GM23338 (cell line): ENCODE measurements around the gene TBC1D5. TPM values are rescaled to one million over a fixed set of nuclear protein-coding genes. Genes with fewer than 3 reads are reported as not detected.

Experiments
- ATAC-seq: fragments of 200-7000 bp; cut with Tn5 transposase; 3 replicates; pipeline ENCODE4 v1.9.1; 2020
- DNase-seq: peaks from one replicate; pipeline ENCODE4 v3.0.0-alpha.2; 2015; ENCODE audit warnings: low spot score
- H2AFZ ChIP-seq: fragments of 200-600 bp; sonication (generic); 2 replicates; pipeline ENCODE4 v1.8.0; 2016; ENCODE audit warnings: antibody characterized with exemption, mild to moderate bottlenecking, moderate library complexity
- H3F3A ChIP-seq: fragments of 200-600 bp; sonication (generic); replicated peaks from 2 replicates; pipeline ENCODE4 v1.8.0; 2017; ENCODE audit warnings: antibody characterized with exemption, mixed run types, low read depth
- H3K27ac ChIP-seq: fragments of 200-600 bp; sonication (generic); 2 replicates; pipeline ENCODE4 v1.6.1; 2016; ENCODE audit warnings: low read depth
- H3K27me3 ChIP-seq: fragments of 200-600 bp; sonication (generic); 2 replicates; pipeline ENCODE4 v1.8.0; 2016; ENCODE audit warnings: mild to moderate bottlenecking, mixed run types, moderate library complexity; ENCODE audit not compliant: insufficient read depth
- H3K36me3 ChIP-seq: fragments of 200-600 bp; sonication (generic); 2 replicates; pipeline ENCODE4 v1.8.0; 2016; ENCODE audit warnings: mild to moderate bottlenecking; ENCODE audit not compliant: insufficient read depth
- H3K4me1 ChIP-seq: fragments of 200-600 bp; sonication (generic); 2 replicates; pipeline ENCODE4 v1.8.0; 2016; ENCODE audit warnings: mild to moderate bottlenecking, moderate library complexity; ENCODE audit not compliant: insufficient read depth
- H3K4me2 ChIP-seq: fragments of 200-600 bp; sonication (generic); 2 replicates; pipeline ENCODE4 v1.7.1; 2017; ENCODE audit warnings: mixed run types
- H3K4me3 ChIP-seq: fragments of 200-600 bp; sonication (generic); 2 replicates; pipeline ENCODE4 v1.6.1; 2016; ENCODE audit warnings: mixed run types
- H3K79me2 ChIP-seq: fragments of 200-600 bp; sonication (generic); replicated peaks from 2 replicates; pipeline ENCODE4 v1.8.0; 2017; ENCODE audit warnings: mild to moderate bottlenecking; ENCODE audit not compliant: insufficient read depth
- H3K9me2 ChIP-seq: fragments of 200-600 bp; sonication (generic); 2 replicates; pipeline ENCODE4 v1.8.0; 2017; ENCODE audit not compliant: insufficient read depth
- H4K20me1 ChIP-seq: fragments of 200-600 bp; sonication (generic); replicated peaks from 2 replicates; pipeline ENCODE4 v1.8.0; 2017; ENCODE audit warnings: mild to moderate bottlenecking; ENCODE audit not compliant: insufficient read depth
- H3K27ac Mint-ChIP-seq: 2 replicates; pipeline ENCODE4 v1.8.0; 2020; ENCODE audit warnings: inconsistent platforms, mild to moderate bottlenecking, moderate library complexity, mixed read lengths
- H3K27me3 Mint-ChIP-seq: 3 replicates; pipeline ENCODE4 v1.8.0; 2022; ENCODE audit warnings: low read depth, mild to moderate bottlenecking, moderate library complexity, mixed read lengths, inconsistent platforms; ENCODE audit not compliant: insufficient read depth, poor library complexity
- H3K36me3 Mint-ChIP-seq: 3 replicates; pipeline ENCODE4 v1.8.0; 2021; ENCODE audit warnings: low read depth, mild to moderate bottlenecking, inconsistent platforms, moderate library complexity, mixed read lengths
- H3K4me1 Mint-ChIP-seq: 3 replicates; pipeline ENCODE4 v1.8.0; 2020; ENCODE audit warnings: mild to moderate bottlenecking, inconsistent platforms, mixed read lengths
- H3K4me3 Mint-ChIP-seq: 3 replicates; pipeline ENCODE4 v1.8.0; 2021; ENCODE audit warnings: moderate library complexity, mild to moderate bottlenecking, inconsistent platforms, mixed read lengths
- H3K9me3 Mint-ChIP-seq: 3 replicates; pipeline ENCODE4 v1.8.0; 2020; ENCODE audit warnings: moderate library complexity, mild to moderate bottlenecking, inconsistent platforms, mixed read lengths
- CREB1 ChIP-seq: fragments of 250-450 bp; sonication (Bioruptor Pico); IDR thresholded peaks from 2 replicates; pipeline ENCODE4 v1.5.0; 2020; ENCODE audit warnings: low read depth, mild to moderate bottlenecking, moderate library complexity
- ETS1 ChIP-seq: IDR thresholded peaks from 2 replicates; pipeline ENCODE4 v1.6.1; 2016; ENCODE audit warnings: antibody characterized with exemption
- EZH2 ChIP-seq: fragments of 200-600 bp; sonication (generic); IDR thresholded peaks from one replicate; pipeline ENCODE4 v1.8.0; 2017; ENCODE audit warnings: antibody characterized with exemption, mild to moderate bottlenecking, low read depth; ENCODE audit not compliant: unreplicated experiment
- EZH2phosphoT487 ChIP-seq: fragments of 200-600 bp; sonication (generic); IDR thresholded peaks from one replicate; pipeline ENCODE4 v1.8.1; 2018; ENCODE audit warnings: antibody characterized with exemption; ENCODE audit not compliant: unreplicated experiment
- JUNB ChIP-seq: IDR thresholded peaks from one replicate; pipeline ENCODE4 v1.6.1; 2016; ENCODE audit warnings: antibody characterized with exemption; ENCODE audit not compliant: unreplicated experiment
- NANOG ChIP-seq: IDR thresholded peaks from 2 replicates; pipeline ENCODE4 v1.6.1; 2016; ENCODE audit warnings: antibody characterized with exemption, borderline replicate concordance
- POLR2AphosphoS5 ChIP-seq: IDR thresholded peaks from 2 replicates; pipeline ENCODE4 v1.6.1; 2016; ENCODE audit warnings: antibody characterized with exemption, low read depth
- STAT1 ChIP-seq: IDR thresholded peaks from one replicate; pipeline ENCODE4 v1.6.1; 2016; ENCODE audit warnings: antibody characterized with exemption; ENCODE audit not compliant: unreplicated experiment
- ZNF114 ChIP-seq: fragments of 250-450 bp; sonication (Bioruptor Pico); IDR thresholded peaks from 2 replicates; pipeline ENCODE4 v1.5.0; 2020; ENCODE audit warnings: mild to moderate bottlenecking, moderate library complexity
- ZNF331 ChIP-seq: fragments of 250-450 bp; sonication (Bioruptor Pico); IDR thresholded peaks from 2 replicates; pipeline ENCODE4 v1.5.0; 2020; ENCODE audit warnings: low read depth, mild to moderate bottlenecking, moderate library complexity
- ZNF462 ChIP-seq: fragments of 250-450 bp; sonication (Bioruptor Pico); IDR thresholded peaks from 2 replicates; pipeline ENCODE4 v1.5.0; 2020; ENCODE audit warnings: mild to moderate bottlenecking, moderate library complexity
- polyA plus RNA-seq: library from polyadenylated mRNA; unstranded; fragments of >200 nt; fragmentation: Nextera tagmentation; extraction: Ambion mirVana; gene quantifications from 2 replicates; pipeline ENCODE4 v1.2.1, GENCODE V29; 2016
- total RNA-seq: library from RNA; depleted of rRNA; stranded (reverse); fragments of >200 nt; shearing (Covaris generic); gene quantifications from 2 replicates; pipeline ENCODE4 v1.2.3, GENCODE V29; 2014
- TF ChIP-seq, protein P1 (sequence below), 2 experiments: fragments of 200-600 bp in 1 of 2; sonication (generic) in 1 of 2; conservative IDR thresholded peaks; 2 replicates each; pipeline versions ENCODE4 v1.5.1 to v1.6.1; 2016 to 2017; ENCODE audit warnings: antibody characterized with exemption in 2 of 2, low read depth in 2 of 2, mild to moderate bottlenecking in 2 of 2, moderate library complexity in 1 of 2

Gene TBC1D5
- total and polyA plus RNA-seq, 2 experiments from 2014 or later: 21.8 to 48.1 TPM

GRCh38 chr3:17551333-17551732, 191.1 kb downstream of the TBC1D5 start (continued):
- TF ChIP-seq EZH2phosphoT487: no peak
- TF ChIP-seq, protein P1, sequence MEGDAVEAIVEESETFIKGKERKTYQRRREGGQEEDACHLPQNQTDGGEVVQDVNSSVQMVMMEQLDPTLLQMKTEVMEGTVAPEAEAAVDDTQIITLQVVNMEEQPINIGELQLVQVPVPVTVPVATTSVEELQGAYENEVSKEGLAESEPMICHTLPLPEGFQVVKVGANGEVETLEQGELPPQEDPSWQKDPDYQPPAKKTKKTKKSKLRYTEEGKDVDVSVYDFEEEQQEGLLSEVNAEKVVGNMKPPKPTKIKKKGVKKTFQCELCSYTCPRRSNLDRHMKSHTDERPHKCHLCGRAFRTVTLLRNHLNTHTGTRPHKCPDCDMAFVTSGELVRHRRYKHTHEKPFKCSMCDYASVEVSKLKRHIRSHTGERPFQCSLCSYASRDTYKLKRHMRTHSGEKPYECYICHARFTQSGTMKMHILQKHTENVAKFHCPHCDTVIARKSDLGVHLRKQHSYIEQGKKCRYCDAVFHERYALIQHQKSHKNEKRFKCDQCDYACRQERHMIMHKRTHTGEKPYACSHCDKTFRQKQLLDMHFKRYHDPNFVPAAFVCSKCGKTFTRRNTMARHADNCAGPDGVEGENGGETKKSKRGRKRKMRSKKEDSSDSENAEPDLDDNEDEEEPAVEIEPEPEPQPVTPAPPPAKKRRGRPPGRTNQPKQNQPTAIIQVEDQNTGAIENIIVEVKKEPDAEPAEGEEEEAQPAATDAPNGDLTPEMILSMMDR (conservative IDR thresholded peaks at IDR 0.05; ENCODE audit: low read depth in 2 of 2): no peak
- TF ChIP-seq EZH2: no peak
- no peak for TF ChIP-seq STAT1
- TF ChIP-seq JUNB: no peak
- TF ChIP-seq ETS1: no peak
- no peak for TF ChIP-seq CREB1 (CRISPR knock-in tag)

- H3K36me3 ChIP-seq: no peaks in the 10 kb centered on the region
- no peaks in the 10 kb centered on the region for H3K79me2 ChIP-seq
- H3K27me3 ChIP-seq: no peaks in the 10 kb centered on the region
- no peaks in the 10 kb centered on the region for H3K36me3 Mint-ChIP-seq
- no peaks in the 10 kb centered on the region for H3K9me3 Mint-ChIP-seq
- H3K9me2 ChIP-seq: no peaks in the 10 kb centered on the region
- H3F3A ChIP-seq: no peaks in the 10 kb centered on the region
- H3K4me3 Mint-ChIP-seq: no peak overlapping the region
- H4K20me1 ChIP-seq: no peaks in the 10 kb centered on the region
- H3K27ac ChIP-seq: no peak overlapping the region
- no peak overlapping the region for H3K27ac Mint-ChIP-seq
- H3K27me3 Mint-ChIP-seq: peaks cover 2% of the 10 kb centered on the region
- DNase-seq (no peak), ATAC-seq (no peak)
- H3K4me3 ChIP-seq: no peak overlapping the region
- no peak overlapping the region for H3K4me2 ChIP-seq
- H3K4me1 Mint-ChIP-seq: peaks cover 46% of the 10 kb centered on the region
- H2AFZ ChIP-seq: no peak overlapping the region
- H3K4me1 ChIP-seq: peaks cover 12% of the 10 kb centered on the region
- TF ChIP-seq ZNF462 (CRISPR knock-in tag) (no peak), ZNF114 (CRISPR knock-in tag) (no peak), EZH2 (no peak), ZNF331 (CRISPR knock-in tag) (no peak), NANOG (no peak), EZH2phosphoT487 (no peak), ETS1 (no peak), CREB1 (CRISPR knock-in tag) (no peak), JUNB (no peak), POLR2AphosphoS5 (no peak)
Observed at GRCh38 chr3:17550624-17551023, 191.8 kb downstream of the TBC1D5 start.
